GM19240 (cell line): ENCODE results near the gene GSX2.
"Not testable (repeated sequence)": the region's sequence is repeated elsewhere in the genome, so short reads cannot be mapped to it uniquely, and the experiment has no call there.

Experiments
- DNase-seq: peaks from one replicate; pipeline ENCODE4 v3.0.0; 2011; ENCODE audit warnings: low spot score; ENCODE audit not compliant: insufficient read length

GSX2 gene

DNA sequence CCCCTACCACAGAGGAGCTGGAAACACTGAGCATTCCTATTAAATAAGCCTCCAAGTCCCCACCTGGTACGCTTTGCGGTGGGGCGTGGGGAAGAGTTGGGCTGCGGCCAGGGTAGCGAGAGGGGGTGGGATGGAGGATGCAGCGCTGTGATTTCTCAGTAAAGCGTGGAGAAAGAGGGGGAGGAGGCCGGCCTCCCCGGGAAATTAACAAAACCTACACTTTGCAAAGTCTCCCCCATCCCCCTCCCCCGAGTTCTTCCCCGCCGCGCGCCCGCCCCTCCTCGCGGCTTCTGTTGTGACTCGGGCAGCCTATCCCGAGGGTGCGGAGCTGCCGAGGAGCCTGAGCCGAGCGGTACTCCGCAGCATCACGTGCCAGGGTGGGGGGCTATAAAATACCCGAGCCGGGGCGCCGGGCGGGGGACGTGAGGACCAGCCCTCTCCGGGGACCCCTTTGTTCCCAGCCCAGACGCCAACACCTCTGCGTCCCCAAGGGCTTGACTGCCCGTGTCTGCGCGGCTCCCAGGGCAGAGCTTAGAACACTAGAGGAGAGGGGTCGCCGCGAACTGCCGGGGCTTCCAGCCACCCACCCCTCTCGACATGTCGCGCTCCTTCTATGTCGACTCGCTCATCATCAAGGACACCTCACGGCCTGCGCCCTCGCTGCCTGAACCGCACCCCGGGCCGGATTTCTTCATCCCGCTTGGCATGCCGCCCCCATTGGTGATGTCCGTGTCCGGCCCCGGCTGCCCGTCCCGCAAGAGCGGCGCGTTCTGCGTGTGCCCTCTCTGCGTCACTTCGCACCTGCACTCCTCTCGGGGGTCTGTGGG is at the start of gene GSX2:
Gene GSX2 (plus strand): TSS at position 416 of the 827 bp plus-strand sequence. CDS start 182 bp downstream, at position 598.
- no peak for DNase-seq

DNA sequence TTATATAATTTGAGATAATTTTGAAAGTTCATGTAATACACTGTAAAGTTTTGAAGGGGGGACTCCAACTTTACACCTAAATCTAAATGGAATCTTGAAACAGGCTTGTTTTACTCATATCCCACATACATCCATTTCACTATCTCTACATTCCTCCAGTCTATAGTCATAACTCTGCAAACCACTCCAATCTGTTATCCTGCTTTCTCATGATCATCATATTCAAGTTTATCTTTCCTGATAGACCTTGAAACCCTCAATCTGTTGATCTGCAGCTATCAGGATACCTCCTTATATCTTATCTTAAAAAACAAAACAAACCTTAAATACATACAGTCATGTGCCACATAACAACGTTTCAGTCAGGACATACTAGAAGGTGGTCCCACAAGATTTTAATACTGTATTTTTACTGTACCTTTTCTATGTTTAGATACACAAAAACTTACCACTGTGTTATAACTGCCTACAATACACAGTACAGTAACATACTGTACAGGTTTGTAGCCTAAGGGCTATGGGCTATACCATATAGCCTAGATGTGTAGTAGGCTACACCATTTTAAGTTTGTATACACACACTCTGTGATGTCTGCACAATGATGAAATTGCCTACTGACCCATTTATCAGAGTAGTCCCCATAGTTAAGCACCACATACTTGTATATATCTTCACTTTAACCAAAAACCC is 49.6 kb upstream of the GSX2 start:
- no peak for DNase-seq

DNA sequence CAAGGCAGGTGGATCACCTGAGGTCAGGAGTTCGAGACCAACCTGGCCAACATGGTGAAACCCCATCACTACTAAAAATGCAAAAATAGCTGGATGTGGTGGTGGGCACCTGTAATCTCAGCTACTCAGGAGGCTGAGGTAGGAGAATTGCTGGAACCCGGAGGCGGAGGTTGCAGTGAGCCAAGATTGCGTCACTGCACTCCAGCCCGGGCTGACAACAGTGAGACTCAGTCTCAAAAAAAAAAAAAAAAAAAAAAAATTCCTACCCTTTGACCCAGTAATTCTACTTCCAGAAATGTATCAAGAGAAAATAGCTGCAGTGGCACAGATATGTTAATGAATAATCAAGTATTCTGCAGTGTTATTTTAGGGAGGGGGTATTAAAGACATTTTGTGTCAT is 46.6 kb upstream of the GSX2 start:
- DNase-seq = not testable (repeated sequence)

DNA sequence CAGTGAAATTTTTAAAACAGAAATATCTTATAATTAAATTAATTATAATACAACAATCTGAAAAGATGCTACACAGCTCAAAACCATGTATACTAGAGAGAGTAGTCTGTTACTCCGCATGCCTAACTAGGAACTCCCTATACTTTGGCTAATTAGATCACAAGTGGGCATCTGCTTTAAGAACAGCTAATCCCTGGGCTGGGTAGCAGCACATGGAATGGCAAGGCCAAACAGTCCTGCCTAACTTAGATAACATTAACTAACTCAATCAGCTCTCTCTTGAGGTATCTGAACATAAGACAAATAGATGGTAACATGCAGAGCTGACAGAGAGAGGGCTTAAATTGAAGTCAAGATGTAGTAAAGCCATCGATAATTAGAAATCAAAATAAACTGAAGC is 45.5 kb upstream of the GSX2 start:
- DNase-seq = no peak

DNA sequence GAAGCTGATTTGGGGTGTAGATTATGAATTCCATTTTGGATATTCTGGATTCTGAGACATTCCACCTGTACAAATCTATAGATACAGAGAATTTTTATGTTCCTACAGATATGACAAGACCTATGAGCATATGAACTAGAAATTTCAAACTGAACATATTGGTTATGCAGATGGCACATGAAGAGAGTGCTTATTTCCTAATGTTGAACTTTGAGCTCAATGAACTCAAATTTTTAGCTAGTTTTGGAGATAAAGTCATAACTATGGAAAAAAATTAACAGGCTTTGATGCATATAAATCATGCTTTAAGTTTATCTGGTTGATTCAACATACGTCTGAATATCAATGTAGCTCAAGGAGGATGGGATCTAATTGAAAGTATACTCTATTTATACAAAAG is 44.5 kb upstream of the GSX2 start:
- no peak for DNase-seq

DNA sequence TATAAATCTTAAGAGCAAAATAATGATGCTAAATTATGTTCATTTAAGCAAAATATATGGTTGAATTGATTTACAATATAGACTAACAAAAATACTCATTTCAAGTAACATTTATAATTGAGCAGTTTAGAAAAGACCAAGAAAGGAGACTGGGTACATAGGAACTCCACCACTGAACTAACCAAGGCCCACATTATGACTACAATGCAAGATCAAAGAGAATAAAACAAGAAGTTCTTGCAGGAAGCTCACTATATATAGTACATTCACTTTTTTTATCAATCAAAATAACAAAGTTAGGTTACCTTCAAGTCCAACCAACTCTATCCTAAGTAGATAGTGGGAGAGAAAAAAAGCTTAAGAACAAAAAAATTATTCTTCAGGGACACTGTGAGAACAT is 43.6 kb upstream of the GSX2 start:
- no peak for DNase-seq

DNA sequence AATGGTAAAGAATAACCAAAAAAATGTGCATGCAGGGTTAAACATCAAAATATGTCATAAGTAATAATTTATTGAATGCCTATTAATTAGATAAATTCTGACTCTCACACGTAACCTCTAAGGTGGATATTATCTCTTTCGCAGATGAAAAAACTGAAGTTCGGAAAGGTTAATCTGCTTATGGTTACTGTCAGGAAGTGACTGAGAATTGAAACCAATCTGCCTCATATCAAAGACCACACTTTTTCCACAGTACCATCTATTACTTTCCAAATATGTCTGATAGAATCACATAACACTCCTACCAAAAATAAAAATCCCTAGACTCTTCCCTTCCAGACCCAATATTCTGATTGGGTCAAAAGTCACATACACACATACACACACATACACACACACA is 41.8 kb upstream of the GSX2 start:
- DNase-seq = no peak

DNA sequence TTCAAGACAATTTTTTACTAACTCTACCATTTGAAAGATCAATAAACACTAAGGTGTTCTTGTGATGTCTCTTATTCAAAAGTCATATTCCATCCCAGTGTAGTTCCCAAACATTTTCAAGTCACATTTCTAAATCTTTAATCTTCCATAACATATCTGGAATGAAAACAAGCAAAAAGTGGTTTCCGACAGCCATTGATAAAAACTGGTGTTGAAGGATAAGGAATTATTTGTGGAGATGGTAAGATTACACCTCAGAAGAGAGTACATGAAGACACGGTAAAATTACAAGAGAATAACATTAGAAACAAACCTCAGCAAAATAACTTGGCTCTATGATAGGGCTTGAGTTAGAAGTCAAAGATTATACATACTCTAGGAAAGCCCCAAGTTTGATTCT is 39.8 kb upstream of the GSX2 start:
- no peak for DNase-seq

DNA sequence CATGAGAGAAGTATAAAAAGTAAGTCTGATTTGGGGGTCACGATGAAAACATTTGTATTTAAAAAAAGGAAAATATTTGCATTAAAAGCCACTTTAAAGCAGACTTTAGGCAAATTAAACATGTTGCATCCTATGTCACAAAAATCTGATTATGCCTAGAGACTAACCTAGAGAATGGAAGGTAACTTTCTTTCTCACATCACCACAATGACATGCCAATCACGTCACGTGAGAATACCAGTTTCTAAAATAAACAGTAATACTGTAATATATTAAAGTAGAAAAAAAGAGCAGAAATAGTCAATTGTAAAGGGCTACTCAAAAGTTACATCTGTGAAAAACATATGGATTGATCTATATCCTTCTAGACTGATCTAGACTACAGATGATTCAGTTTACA is 38.9 kb upstream of the GSX2 start:
- DNase-seq = no peak

DNA sequence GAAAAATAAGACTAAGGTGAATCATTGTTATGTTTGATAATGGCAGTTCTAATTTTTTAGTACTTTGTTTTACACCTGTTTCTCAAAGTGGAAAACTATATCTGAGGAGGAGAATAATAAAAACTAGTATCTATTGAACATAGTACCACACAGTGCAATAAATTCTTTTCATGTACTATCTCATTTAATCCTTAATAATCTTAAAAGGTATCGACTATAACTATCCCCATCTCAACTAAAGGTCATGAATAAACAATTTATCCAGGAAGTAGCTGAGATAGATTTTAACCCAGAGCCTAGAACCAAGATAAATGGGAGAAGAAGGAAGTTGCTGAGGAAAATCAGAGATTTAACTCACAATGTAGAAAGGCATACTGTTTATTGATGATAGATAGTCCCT is 38.1 kb upstream of the GSX2 start:
- DNase-seq = no peak

DNA sequence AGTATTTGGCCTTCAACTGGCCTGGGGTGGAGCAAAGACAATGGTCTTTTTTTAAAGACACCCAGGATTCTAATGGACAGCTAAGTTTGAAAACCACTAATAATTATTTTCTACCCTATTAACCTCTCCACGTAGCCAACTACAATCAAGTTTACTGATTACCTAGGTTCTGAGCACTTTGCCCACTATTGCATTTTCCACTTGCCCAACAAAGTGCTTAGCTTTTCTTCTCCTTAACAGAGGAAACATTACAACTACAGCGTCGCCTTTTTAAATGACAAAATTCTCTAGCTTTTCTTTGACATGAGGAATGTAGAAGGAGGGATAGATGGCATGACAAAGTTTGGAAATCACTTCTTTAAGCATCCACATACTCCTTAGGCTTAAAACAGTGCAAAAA is 37.6 kb upstream of the GSX2 start:
- no peak for DNase-seq

DNA sequence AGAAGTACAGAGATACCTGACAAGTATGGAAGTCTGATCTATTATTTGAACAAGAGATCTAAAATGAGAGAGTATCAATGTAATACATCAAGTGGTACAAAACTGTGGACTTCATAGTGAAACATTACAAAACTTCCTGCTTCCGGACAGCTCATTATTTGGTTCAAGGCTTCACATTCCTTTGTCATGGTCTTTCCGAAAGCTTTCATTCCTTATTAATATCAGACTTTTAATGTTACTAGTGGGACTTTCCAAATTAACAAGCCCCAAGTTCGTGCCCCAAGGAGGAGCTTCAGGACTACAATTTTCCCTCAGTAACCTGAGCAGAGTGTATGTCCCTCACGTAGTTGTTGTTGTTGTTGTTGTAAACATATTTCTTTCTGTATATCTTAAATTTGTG is 36.7 kb upstream of the GSX2 start:
- DNase-seq = no peak

DNA sequence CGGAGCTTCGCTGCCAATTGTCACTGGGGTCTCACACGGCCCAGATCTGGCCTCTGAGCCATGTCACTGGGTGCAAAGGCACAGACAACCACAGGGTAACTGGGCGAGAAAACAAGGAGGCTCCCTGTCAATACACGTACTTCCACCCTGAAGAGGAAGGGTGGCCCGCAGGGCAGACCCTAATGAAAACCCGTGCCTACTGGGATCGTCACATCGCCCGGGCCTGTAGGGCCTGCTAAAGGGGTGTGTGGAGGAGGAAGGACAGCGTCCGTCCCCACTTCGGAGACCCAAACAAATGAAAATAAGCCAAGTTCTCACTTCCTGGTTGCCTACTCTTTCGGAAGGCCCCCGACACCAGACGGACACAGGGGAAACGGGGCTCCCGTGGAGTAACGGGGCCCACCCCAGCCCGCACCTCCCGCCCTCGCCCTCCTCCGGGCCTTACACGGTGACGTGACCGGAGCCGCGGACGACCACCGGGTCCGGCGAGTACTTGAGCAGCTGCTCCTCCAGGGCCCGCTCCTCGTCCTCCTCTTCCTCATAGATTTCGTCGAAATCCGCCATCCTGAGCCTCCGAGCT is 36.1 kb upstream of the GSX2 start:
- peak; percentile 9 for DNase-seq

DNA sequence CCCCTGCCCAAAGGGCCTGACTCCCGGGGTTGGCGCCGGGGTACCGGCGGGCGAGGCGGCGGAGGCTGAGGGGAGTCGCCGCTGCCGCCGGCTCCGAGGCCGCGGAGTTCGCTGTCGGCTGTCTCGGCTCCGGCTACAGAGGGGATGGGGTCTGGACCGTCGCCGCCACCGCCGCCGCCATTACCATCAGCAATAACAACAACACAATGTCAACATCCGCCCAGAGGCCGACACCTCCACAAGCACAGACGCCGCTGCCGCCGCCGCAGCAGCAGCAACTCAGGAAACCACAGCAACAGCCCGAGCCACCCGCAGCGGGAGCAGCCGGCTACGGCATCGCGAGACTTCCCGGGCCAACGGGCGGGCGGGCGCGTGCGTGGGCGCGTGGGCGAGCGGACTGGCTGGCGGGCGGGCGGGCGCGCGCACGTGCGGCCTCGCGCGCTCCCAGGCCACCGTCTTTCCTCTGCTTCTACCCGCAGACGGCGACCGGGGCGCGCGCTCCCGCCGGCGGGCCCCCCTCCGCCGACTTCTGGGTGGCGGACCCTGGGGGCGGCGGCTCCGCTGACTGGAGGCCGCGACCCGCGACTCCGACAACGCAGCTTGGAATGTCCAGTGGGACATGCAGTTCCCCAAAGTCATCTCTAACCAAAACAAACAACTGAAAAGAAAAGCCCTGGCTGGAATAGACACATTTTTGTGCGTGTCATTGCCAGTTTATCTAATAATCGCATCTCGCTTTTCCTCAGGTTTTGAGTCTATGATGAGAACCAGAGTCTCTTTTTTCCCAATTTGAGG is 35.4 kb upstream of the GSX2 start, which contains the start of gene CHIC2:
Gene CHIC2 (minus strand): TSS at position 289 of the 795 bp plus-strand sequence. CDS start 305 bp downstream, outside the sequence.
- peak; percentile 76 for DNase-seq

DNA sequence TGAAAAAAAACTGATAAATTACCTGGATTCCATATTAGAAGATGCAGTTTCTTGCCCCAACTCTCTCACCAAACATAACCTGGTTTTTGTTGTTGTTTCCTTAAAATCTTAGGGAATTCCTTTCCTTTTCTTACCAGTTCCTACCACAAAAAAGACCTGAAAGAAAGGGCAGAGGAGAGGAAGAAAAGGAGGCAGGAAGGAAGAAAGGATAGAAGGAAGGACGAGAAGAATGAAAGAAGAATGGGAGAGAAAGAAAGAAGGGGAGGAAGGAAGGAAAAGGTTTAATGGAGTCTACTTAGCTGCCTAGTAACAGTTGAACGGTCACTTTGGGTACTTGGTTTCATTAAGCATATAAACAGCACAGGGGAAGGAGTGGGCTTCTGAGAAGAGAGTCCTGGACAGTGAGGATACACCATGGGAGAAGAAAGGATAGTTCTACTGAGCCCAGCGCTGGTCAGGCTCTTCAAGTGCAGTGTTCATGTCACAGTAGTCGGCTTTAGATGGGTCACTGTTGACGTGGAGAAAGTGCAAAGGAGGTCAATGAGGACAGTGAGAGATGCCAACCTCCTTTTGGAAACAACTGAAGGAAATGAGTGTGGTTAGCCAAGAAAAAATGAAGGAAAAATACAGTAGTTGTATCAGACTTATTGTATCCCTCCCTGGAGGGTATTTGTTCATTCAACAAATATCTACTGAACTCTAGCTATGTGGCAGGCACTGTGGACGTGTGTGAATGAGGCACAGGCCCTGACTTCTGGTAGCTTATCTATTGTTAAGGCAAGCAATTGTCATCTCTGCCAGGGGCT is 34.5 kb upstream of the GSX2 start:
- DNase-seq = no peak

DNA sequence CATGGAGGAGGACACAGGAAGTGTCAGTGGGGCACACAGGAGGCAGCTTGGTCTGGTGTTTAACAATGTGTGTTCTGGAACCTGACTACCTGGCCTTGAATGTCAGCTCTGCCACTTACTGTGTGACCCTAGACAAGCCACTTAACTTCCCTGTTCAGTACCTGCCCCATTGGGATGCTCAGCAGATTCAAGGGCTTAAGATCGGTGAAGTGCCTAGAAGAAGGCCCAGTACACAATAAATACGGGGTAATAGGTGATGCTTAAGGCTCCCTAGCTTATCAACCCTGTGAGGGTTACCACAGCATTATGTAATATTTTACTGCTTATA is 33.9 kb upstream of the GSX2 start:
- DNase-seq = no peak

DNA sequence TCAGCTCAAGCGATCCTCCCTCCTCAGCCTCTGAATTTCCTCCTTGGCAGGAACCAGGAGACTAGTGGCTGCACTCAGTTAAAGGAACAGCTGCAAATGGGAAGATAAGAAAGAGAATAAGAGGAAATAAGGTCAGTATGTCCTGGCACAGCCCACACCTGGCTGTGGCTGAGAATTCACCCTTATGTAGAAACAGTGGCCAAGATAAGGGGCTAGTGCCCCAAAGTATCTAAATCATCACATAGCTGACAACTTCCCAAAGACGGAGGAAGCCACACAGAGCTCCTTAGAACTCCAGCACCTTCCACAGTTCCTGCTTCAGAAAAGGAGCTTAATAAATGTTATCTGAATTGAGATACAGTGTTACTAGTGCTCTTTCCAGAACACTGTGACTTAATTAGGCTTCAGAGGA is 33.2 kb upstream of the GSX2 start:
- no peak for DNase-seq

DNA sequence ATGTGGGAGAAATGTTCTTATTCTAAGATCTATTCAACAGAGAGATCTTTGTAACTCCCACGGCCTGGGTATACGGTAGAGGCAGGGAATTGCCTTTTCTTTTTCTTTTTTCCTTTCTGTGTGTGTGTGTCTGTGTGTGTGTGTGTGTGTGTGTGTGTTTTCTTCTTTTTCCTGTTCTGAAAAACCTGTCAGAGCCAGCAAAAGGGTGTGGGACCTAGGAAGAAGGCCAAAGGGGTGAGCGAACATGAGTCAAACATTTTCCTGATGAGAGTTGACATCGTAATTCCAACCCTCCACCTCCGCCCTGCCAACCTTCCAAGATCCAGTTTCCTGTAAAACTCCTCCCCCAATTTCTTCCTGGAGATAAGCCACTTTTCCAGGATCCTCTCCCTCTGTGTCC is 32.8 kb upstream of the GSX2 start:
- DNase-seq = no peak

DNA sequence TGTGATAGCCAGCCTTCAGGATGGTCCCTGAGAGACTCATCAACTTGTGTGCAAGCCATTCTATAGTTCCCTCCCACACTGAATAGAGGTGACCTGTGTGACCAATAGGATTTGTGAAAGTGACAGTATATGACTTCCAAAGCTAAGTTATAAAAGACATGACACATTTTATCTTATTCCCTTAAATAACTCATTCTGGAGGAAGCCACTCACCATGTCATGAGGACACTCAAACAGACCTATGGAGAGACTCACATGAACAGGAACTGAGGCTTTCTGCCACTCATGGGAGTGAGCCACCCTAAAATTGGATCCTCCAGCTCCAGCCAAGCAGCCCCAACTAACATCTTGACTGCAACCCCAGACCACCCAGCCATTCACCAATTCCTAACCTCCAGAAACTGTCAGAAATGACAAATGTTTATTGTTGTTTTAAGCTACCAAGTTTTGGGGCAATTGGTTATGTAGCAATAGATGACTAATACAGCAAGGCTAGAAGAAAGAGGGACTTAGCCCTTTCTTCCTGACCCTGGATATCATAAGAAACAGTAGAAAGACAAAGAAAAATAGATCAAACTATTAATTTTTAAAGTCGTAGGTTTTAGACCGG is 26.6 kb upstream of the GSX2 start:
- no peak for DNase-seq

DNA sequence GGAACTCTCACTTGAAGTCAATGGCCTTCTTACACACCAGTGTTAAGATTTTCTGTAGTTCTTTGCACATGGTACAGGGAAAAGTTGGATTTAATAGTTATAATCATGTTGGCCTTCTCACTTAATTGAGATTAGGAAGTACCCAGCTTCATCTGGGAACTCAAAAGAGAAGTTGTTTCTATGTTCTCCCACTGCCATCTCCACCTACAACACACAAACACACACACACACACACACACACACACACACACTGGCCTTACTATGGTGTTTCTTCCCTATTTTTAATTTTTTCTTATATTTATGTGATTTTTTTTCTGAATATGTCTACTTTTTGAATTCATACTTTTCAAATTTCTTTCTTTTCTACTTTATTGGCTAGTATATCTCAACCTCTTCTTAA is 25.6 kb upstream of the GSX2 start:
- DNase-seq = no peak

DNA sequence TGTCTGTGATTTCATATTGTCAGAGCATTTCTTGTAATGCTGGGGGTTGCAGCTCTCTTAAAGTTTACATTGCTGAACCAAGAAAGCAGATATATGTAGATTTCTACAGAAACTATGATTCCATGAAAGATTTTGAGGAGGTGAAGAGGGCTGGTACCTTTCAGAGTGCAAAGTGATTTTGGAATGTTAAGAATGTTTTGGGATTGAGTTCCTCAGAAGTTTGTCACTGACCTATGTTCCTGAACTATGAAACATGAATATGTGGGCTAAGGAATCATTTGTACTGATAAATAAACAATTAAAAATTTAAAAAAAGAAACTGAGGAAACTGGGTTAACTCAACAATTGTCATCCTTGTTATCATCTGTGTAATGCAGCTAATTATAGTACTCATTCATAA is 23.3 kb upstream of the GSX2 start:
- DNase-seq = no peak
